Astrocyte of the hippocampus (primary cell): Measurements from ENCODE around the gene NT5DC4.

Source experiments
- DNase-seq: peaks from one replicate; pipeline ENCODE4 v3.0.0; 2011; ENCODE audit warnings: low read depth, low spot score

The NT5DC4 gene

DNA sequence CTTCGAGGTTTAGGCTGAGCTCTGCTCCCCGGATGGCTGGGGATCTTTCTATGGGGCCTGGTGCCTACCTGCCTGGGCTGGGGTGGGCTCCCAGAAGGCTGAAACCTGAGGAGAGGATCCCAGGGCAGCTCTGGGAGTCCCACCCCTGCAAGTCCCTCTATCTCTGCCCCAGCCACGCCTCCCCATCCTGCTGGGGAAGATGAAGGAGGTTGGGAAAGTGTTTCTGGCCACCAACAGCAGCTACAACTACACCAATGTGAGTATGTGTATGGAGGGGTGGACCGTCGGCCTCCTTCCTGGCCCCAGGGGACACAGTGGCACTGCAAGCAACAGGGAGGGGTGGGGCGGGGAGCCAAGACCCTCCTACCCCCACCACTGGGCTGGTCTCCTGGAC lies 2.7 kb downstream of the NT5DC4 start:
- DNase-seq, result no peak

DNA sequence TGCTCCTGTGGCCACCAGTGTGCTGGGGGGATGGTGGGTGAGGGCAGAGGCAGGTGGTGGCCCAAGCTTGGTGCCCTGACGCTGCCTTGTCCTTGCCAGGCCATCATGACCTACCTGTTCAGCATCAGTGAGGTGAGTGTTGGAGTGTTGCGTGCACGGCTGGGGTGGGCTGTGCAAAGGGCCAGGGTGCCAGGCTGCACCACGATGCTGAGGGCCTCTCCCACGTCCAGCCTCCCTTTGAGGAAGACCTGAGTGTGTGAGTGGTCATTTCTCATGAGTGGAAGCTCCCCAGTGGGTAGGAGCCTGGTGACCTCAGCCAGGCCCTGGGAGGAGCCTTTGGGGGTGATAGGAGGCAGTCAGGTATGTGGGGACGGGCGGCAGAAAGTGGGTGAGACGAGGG lies 3.2 kb downstream of the NT5DC4 start:
- DNase-seq, result no peak

DNA sequence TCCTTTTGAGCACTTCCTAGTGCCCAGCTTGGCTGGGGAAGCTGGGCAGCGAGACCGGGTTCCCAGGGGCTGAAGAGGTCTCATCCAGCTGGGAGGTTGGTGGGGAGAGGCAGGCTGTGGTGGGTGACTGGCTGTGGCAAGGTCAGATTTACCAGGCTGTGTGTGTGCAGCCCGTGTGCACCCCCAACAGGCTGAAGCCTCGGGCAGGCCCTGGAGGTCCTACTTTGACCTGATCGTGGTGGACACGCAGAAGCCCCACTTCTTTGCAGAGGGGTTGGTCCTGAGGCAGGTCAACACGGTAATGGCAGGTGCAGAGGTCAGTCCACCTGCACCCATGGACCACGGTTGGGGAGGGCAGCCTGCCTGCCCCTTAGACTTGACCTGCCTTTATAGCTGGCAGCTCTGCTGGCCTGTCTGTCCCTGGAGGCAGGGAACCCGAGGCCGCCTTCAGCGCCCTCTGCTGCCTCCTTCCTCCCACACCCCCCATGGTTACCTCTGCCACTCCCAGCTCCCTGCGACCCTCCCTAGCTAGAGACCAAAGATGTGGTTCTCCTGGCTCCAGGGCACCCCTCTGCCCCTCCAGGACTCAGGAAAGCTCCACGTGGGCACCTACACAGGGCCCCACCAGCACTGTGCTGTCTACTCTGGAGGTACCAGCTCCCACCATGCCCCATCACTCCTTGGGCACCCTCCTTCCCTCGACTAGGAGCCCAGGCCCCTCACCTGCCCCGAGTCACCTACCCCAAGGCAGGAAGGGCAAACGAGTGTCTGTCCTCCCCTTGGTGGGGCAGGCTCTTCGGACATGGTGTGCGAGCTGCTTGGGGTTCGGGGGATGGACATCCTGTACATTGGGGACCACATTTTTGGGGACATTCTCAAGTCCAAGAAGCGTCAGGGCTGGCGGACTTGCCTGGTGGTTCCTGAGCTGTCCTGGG lies 4.0 kb downstream of the NT5DC4 start:
- DNase-seq, result peak; percentile 23

DNA sequence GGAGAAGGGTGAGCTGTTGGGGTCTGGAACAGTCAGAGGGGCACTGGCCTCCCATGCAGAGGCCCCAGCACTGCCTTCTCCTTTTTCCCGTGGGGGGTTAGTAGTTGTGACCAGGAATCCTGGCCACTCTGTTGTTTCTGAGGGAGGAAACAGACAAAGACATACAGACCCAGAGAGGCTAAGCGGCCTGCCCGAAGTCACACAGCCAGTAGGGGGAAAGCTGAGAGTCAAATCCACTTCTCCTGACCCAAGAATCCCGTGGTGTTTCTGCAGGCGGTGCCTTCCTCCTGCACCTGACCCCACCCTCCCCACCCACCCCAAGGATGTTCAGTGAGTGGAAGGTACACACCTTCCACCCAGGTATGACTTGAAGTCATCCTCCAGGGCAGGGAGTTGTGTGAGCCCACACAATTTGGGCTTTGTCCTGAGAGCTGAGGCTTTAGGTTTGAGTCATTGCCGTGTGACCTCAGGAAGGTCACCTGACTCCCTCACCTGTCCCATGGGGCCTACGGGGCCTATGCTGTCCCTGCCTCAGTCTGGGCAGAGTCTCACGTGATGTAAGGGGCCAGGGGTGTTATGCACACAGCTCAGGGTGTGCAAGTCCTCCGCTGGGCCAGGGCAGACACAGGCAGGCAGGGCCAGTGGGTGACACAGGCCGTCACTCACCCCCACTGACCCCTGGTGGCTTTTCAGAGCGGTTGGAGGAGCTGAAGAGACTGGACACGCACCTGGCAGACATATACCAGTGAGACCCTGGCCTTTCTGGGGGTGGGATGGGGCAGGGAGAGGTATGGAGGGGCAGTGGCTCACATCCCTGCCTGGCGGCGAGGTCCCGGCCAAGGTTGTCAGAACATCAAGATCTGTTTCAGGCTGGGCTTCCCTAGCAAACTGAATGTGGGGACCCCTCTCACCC lies 5.0 kb downstream of the NT5DC4 start:
- DNase-seq, result no peak

DNA sequence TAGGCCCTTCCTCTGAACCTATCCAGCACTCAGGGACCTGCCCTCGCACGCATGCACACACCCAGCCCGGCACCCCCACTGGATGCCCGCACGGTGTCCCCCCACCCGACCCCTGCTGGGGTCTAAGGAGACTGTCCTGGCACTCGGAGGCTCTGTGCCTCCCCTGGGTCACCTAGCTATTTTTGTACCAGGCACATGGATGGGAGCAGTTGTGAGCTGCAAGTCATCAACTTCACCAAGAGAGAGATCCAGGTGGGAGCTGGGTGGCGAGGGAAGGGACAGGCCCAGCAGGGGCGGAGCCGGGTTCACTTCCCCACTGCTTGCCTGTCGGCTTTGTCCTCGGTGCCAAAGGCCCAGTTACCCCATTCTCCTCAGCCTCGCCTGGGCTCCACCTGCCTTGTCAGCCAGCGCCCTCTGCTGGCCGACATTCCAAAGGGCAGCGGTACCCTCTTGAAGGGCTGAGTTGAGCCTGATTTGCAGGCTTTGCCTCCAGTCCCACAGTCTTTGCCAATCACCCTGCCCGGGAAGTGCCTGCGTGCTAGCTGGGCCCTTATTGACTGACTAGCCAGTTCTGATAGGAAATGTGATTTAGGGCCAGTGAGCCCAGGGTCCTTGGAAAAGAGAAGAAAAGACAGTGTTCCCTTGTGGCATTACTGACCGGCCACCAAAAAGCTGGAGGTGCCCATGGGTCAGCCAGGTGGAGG lies 5.8 kb downstream of the NT5DC4 start:
- peak; percentile 96 for DNase-seq

DNA sequence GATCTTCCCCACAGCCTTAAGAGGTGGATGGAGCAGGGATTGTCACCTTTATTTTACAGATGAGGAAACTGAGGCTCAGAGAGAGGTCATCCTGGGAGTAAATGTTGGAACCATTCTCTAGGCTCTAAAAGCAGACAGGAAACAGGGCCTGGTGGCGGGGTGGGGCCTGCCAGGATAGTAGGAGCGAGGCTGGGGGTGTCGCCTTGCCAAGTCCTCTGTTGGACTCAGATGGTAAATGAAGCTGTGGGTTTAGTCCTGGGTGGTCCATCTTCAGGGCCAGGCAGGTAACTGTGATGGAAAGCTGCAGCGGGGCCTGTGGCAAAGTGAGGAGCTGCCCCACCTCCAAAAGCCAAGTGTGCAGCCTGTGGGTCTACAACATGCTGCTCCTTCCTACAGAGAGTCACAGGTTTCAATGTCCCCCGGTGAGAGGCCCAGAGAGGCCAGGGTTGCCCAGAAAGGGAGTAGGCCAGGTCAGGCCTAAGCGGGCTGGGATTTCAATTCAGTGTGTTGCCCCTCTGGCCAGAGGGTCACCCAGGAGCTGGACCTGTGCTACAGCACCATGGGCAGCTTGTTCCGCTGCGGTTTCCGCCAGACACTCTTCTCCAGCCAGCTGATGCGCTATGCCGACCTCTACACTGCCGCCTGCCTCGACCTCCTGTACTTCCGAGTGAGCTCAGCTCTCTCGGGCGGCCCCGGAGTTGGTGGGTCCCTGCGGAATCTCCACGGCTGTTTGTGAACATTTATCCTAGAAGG lies 6.6 kb downstream of the NT5DC4 start:
- no peak for DNase-seq

DNA sequence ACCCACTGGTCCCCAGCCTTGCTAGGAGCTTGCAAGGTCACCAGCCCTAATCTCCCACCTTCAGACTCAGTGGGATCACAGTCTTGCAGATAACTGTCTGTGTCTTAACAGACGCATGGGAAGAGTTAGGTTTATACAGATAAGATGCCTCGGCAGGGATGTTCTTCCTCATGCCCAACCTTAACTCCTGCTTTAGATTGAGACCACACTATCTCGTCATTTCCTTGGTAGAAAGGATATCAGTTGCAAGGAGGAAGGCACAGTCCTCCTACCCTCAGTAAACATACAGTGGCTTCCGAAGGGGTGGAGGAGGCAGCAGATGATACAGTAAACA lies 7.2 kb downstream of the NT5DC4 start:
- DNase-seq, result no peak

DNA sequence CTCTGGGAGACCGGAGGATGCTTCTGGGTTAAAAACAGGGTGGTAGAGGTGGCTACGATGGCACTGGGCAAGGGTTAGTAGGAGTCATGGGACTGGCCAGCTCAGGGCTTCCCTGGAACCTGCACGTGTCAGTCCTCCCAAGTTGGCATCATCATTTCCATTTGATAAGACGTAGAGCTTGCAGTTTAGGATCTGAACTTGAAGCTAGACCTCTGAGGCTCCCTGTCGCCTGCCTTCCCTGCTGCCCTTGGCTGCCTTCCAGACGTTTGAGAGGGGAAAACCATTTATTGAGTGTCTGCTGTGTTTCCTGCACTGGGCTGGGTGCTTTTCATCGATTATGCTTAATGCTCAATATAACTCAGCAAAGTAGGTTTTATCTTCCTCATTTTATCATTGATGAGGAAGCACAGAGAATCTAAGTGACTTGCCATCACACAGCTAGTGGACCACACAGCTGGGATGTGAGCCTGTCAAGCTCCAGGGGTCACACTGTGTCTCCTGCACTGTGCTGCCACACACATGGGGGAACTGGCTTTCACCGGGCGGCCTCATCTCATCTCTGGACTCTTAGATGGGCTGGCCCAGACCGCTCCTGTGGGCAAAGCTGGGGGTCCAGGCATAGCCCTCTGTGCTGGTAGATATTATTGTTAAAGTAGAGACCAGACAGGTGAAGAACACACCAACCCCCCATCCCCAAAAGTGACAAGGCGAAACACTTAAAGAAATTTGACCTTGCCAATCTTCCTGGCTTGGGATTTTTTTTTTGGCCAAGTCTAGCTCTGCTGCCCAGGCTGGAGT lies 7.8 kb downstream of the NT5DC4 start:
- no peak for DNase-seq

DNA sequence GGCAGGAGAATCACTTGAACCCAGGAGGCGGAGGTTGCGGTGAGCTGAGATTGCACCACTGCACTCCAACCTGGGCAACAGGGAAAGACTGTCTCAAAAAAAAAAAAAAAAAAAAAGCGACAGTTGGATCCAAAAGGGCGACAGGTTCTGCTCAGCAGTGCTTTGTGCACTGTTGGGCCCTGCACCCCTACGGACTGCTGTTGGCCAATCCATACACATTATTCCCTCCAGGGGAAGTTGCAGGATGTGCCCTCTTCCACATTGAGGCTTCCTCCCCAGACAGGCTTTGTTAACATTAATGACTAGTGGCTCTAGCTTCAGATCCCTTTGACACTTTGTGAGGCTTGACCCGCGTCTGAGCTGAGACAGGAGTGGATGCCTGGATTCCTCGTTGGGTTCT lies 9.4 kb downstream of the NT5DC4 start:
- no peak for DNase-seq

DNA sequence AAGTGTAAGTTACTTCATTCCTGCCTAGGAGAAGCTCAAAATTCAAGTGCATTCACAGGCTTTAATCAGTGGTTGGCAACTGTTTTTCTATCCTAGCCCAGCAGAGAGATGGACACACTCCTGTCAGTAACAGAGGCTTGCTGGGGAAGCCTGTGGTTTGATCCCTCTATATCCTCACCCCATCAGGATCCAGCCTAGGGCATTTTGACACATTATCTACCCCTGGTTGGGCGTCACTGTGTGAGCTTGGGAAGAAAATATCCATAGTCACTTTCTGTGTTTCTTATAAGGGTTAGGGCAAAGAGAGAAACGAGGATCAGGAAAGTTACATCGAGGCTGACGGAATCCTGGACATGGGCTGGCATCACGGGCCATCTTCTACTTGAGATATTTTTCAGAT lies 10.0 kb downstream of the NT5DC4 start:
- DNase-seq, result no peak

DNA sequence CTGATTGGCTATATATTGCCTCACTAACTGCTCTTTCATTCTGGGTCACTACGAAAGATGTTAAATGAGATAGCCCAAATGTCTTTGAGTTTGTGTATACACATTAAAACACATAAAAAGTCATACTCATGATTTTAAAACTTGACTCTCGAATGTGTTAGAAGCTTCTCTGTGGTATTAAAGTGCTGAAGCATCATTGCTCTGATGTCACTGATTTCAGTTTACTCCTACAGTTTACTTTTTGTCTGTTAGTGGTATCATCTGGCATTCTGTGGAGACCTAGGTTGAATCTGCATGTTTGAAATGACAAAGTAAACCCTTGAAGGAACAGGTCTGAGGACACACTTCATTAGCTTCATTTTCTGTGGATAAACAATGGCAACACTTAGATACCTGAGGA lies 10.7 kb downstream of the NT5DC4 start:
- DNase-seq, result no peak

DNA sequence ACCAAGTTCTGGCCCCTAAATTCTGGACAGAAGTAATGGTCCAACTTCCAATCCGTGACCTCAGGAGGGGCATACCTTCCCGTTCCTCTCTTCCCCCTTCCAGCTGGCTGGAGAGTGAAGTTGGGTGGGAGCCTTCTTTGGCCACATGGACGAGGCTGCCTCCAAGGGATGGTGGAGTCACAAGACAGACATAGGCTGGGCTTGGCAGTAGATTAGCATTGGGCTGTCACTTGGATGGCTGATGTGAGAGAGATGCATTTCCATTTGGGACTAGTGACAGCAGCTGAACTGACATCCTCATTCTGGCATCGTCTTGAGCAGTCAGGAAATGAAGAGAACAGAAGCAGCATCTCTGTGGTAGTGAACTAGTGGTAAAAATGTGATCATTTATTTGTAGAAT lies 12.6 kb downstream of the NT5DC4 start:
- DNase-seq, result no peak

DNA sequence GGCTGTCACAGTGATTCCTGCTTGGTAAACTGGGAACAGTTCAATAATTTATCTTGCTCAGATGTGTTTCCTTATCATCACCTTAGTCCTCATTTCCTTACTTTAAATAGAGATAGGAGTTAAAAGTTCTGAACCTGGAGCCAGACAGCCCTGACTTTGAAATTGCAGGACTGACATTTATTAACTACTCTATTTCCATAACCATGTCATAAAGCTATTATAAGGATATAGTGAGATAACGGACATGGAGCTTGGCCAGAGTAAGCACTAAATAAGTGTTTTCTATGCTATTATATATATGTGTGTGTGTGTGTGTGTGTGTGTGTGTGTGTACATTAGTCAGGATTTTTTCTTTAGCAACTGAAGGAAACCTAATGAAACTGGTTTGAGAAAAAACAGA lies 13.1 kb downstream of the NT5DC4 start:
- no peak for DNase-seq

DNA sequence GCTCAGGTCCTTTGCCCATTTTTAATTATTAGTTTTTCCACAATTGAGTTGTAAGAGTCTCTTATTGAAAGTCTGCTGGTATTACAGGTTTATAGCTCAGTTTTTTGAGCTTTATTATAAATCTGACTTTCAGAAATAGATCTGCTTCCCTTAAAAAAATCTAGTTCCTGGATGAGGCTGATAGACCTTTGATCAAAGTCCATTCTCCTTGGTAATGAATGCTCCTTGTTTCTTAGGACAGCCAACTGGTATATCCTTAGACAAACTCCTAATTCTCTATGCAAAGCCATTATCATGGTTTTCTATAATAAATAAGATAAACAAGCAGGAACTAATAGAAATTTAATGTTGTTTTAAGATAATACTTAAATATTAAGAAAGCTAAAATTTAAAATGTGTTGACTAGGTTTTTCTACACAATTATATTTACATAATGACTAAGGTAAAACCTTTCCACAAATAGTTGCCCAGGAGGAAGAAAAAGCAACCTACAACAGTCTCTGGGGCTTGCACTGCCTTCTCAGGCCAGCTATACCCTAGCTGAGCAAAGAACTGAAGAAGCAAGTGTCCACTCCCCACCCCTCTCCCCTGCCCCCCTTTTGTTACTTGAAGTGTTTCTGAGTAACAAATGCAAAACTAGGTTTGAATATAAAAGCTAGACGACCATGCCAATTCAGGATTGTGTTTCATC lies 16.9 kb downstream of the NT5DC4 start:
- DNase-seq, result no peak

DNA sequence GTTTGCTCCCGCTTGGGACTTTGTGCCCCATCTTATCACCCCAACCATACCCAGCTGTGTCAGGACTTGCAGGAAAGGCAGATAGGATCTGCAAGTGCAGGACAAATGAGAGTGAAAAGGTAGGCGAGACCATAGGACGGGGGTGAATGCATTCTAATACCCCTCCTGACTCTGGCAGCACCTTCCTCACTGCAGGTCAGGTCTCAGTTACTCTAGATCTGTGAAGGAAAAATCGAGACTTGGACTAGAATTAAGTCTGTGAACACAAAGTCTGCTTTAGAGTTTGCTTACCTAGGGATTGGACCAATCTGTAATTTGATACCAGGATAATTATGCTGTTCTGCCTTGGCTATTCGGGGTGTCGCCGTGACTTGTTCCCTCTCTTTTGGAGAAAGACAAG lies 19.7 kb downstream of the NT5DC4 start:
- no peak for DNase-seq

DNA sequence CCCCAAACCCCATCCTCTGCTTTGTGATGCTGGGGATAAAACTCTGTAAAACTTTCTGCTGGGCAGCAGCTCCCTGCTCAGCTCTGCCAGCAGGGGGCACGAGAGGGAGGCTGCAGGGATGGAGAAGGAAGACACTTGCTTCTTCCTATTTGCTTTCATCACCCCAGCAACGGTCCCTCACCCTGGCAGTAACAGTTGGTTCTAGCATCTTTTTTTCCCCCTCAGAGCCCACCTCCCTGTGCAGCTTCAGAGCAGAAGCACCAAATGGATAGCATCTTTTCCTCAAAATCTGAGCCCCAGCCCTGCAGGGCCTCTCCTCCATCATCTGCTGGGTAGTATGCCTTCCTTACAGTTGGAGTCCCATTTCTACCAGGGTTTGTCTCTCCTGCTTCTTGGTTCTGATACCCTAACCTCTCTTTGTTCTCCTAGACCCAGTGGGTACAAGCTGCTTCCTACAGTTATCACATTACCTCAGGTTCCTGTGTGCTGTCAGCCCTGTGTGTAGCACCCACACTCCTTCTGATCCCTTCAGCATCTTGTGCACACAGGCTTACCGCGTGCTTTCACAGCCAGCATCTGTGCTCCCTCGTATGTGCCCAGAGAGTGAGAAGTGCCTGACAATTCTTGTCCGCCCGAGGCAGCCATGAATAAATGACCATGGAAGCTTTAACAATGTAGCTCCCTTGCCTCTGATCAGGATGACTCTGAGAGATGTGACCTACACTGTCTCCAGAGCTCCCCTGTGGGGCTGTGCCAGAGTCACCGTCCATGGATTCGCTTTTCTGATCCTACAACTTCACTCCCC lies 29.1 kb downstream of the NT5DC4 start:
- DNase-seq, result peak; percentile 86

DNA sequence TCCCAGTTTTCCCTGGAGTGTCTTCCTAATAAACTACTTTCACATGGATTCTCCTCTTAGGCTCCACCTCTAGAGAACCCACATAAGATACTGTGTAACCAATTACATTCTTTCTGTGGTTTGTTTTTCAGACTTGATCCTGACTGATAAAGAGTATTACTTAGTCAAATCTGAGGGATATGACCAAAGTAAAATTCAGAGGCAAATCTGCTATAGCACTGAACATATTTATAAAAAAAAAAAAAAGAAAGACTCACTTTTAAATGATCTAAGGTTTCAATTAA lies 29.7 kb downstream of the NT5DC4 start:
- DNase-seq, result peak; percentile 27

DNA sequence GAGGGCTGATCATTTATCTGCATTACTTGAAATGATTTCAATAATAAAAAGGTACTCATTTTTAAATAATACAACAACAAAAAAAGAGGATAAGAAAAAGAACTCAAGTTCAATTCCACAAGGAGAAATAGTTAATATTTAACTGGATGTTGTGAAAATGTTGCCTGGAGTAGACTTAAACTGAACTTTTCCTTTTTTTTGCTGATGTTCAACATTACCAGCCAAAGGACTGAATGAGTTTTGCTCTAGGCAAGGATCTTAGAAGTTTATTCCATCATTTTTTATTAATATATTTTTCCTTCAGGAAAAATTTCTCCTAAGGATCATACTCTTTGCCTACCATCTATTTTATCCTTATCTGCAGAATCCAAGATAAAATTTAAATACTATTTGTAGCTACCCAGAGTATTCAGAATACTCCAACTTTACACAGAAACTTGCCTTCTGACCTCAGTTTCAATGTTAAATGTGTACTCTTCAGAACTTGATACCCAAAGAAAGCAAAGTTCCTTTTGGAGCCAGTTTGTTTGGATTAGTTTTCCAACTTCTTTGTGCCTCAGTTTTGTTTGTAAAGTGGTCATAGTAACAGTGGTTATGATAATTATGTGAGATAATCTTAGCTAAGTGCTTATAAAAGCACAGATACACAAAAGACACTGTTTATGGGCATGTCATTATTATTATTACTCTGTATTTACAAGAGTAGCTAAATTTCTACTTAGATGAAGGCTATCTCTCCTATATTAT lies 30.8 kb downstream of the NT5DC4 start:
- peak; percentile 33 for DNase-seq

DNA sequence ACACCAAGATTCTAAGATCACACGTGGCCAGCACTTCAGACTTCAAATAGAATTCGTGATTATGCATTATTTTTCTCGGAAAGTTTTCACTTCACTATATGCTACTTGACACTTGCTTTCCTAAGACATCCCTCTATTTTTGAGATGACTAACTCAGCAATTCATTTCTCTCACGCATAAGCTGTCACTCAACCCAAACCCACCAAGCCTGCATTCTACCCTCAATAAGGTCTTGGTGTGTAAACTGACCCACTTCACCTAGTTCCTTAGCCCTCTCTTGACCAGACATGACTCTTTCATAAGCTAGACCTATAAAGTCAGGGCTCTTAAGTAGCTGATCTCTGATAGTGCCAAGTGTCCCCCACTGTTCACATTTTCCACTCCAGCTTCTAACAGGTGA lies 31.8 kb downstream of the NT5DC4 start:
- no peak for DNase-seq
